Osteoblast (primary cell): Measurements from ENCODE around the gene NME7. TPM values are rescaled to one million over a fixed set of nuclear protein-coding genes. Genes with fewer than 3 reads are reported as not detected.

Source experiments
- DNase-seq: peaks from one replicate; pipeline ENCODE4 v3.0.0; 2011; ENCODE audit warnings: low spot score, mixed read lengths; ENCODE audit not compliant: insufficient read length; ENCODE audit errors: missing footprints
- H2AFZ ChIP-seq: 2 replicates; pipeline ENCODE4 v1.6.0; 2011; ENCODE audit warnings: mild to moderate bottlenecking, low read length
- H3K27ac ChIP-seq: 2 replicates; pipeline ENCODE4 v1.5.1; 2011; ENCODE audit warnings: mild to moderate bottlenecking, low read depth, low read length, moderate library complexity
- H3K27me3 ChIP-seq: 2 replicates; pipeline ENCODE4 v1.6.0; 2012; ENCODE audit warnings: mild to moderate bottlenecking, control low read depth, inconsistent platforms, low read length, moderate library complexity; ENCODE audit not compliant: insufficient read depth
- H3K36me3 ChIP-seq: 2 replicates; pipeline ENCODE4 v1.5.1; 2011; ENCODE audit warnings: mild to moderate bottlenecking, low read length, control low read depth, moderate library complexity; ENCODE audit not compliant: insufficient read depth
- H3K4me1 ChIP-seq: 2 replicates; pipeline ENCODE4 v1.5.1; 2011; ENCODE audit warnings: mild to moderate bottlenecking, low read length, control low read depth, moderate library complexity; ENCODE audit not compliant: insufficient read depth
- H3K4me2 ChIP-seq: 2 replicates; pipeline ENCODE4 v1.6.0; 2011; ENCODE audit warnings: mild to moderate bottlenecking, low read length; ENCODE audit not compliant: insufficient read depth
- H3K4me3 ChIP-seq: fragments of 200-600 bp; sonication (generic); 3 replicates; pipeline ENCODE4 v1.5.1; 2012; ENCODE audit warnings: mild to moderate bottlenecking, low read length, inconsistent platforms; ENCODE audit not compliant: insufficient read depth
- H3K79me2 ChIP-seq: 2 replicates; pipeline ENCODE4 v1.6.0; 2012; ENCODE audit warnings: mild to moderate bottlenecking, low read length, control low read depth, inconsistent platforms; ENCODE audit not compliant: insufficient read depth
- H3K9me3 ChIP-seq: 2 replicates; pipeline ENCODE4 v1.5.1; 2011; ENCODE audit warnings: low read depth, low read length, control low read depth
- H4K20me1 ChIP-seq: 2 replicates; pipeline ENCODE4 v1.6.0; 2012; ENCODE audit warnings: mild to moderate bottlenecking, low read length, control low read depth; ENCODE audit not compliant: insufficient read depth
- total RNA-seq: library from RNA; depleted of rRNA; stranded (reverse); fragments of >200 nt; gene quantifications from 2 replicates; pipeline ENCODE4 v1.2.3, GENCODE V29; 2012
- TF ChIP-seq, protein P1 (sequence below): IDR thresholded peaks from 2 replicates; pipeline ENCODE4 v1.5.1; 2011; ENCODE audit warnings: mild to moderate bottlenecking, low read depth, low read length, moderate library complexity; ENCODE audit errors: extremely low read depth

The NME7 gene
- total RNA-seq, 1 donor = 31.5 TPM

DNA sequence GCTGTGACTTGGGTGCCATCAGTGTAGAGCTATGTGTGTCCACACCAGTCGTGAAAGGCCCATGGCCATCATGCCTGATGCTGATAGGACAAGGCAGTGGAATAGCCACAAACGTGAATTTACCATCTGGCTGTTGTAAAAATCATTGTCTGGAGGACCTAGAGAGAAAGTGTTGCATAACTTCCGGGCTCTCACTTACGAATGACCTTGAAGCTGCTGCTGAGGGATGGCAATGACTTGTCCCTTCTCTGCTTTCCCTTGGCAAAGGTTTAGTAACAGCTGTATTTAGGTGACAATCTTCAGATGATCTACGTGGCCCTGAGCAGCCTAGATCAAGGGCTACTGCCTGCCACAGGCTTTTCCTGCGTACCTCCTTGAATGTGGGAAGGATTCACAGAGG lies 255.4 kb downstream of the NME7 start:
- peaks cover 41% of the 10 kb centered on the region for H3K79me2 ChIP-seq
- peak overlapping the region; percentile 93 for H3K27ac ChIP-seq
- no peak overlapping the region for H2AFZ ChIP-seq
- no peaks in the 10 kb centered on the region for H4K20me1 ChIP-seq
- no peaks in the 10 kb centered on the region for H3K9me3 ChIP-seq
- TF ChIP-seq, protein P1, sequence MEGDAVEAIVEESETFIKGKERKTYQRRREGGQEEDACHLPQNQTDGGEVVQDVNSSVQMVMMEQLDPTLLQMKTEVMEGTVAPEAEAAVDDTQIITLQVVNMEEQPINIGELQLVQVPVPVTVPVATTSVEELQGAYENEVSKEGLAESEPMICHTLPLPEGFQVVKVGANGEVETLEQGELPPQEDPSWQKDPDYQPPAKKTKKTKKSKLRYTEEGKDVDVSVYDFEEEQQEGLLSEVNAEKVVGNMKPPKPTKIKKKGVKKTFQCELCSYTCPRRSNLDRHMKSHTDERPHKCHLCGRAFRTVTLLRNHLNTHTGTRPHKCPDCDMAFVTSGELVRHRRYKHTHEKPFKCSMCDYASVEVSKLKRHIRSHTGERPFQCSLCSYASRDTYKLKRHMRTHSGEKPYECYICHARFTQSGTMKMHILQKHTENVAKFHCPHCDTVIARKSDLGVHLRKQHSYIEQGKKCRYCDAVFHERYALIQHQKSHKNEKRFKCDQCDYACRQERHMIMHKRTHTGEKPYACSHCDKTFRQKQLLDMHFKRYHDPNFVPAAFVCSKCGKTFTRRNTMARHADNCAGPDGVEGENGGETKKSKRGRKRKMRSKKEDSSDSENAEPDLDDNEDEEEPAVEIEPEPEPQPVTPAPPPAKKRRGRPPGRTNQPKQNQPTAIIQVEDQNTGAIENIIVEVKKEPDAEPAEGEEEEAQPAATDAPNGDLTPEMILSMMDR = no peak
- peaks cover 12% of the 10 kb centered on the region for H3K36me3 ChIP-seq
- H3K27me3 ChIP-seq = no peaks in the 10 kb centered on the region
- H3K4me3 ChIP-seq = no peak overlapping the region
- no peak for DNase-seq
- H3K4me1 ChIP-seq = peaks cover 53% of the 10 kb centered on the region
- H3K4me2 ChIP-seq = no peak overlapping the region

DNA sequence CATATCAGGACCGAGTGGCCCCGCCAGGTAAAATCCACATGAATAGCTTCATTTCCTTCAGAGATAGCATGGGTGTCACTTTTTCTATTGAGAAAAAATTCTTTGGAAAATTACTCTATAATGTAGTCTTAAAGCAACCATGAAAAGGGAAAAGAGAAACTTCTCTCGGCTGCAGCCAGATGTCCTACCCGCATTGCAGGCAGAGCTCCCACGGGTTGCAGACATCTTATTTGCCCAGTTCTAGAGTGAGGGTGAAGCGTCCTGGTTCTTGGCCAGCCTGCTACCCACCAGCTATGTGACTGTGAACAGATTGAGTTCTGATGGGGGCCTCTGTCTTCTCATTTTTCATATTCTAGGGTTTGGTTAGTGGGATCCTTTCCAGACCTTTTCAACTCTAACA lies 256.1 kb downstream of the NME7 start:
- H3K4me2 ChIP-seq = peak overlapping the region; percentile 71
- H3K4me1 ChIP-seq = peaks cover 53% of the 10 kb centered on the region
- no peak overlapping the region for H2AFZ ChIP-seq
- peaks cover 12% of the 10 kb centered on the region for H3K36me3 ChIP-seq
- H4K20me1 ChIP-seq = no peaks in the 10 kb centered on the region
- no peak for DNase-seq
- H3K4me3 ChIP-seq = peak overlapping the region; percentile 24
- H3K27ac ChIP-seq = peak overlapping the region; percentile 93
- H3K9me3 ChIP-seq = no peaks in the 10 kb centered on the region
- H3K79me2 ChIP-seq = peaks cover 43% of the 10 kb centered on the region
- TF ChIP-seq, protein P1 = no peak
- no peaks in the 10 kb centered on the region for H3K27me3 ChIP-seq

DNA sequence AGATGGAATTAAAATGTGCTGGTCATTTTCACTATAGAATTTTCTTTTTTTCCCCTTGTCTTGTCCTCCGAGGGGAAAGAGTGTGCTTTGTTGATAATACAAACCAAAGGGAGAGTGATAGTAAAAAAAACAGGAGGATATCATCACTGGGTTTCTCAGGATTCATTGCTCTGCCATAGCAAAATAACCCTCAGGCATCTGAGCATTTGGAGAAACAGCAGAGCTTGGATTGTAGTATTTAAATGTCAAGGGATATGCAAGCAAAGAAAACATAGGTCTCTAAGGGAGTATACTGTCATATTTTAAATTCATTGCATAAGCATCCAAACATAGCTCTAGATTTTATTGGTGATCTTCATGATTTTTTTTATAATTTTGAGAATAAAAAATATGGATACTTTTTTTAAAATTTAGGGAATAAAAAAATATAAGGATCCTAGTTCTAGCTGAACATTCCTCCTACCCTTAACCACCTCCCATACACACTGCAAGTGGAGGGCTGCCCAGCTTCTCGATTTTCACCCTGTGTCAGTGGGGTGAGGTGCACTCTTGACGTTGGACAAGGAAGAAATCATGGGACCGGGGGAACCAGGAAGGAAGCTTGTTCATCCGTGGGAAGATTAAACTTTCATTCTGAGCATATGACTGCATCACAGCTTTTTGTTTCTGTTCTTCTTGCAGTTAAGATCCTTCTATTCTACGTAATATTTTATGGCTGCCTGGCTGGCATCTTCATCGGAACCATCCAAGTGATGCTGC lies 256.7 kb downstream of the NME7 start:
- Histone ChIP-seq H3K9me3 (no peaks in the 10 kb centered on the region), H3K36me3 (peaks cover 12% of the 10 kb centered on the region), H4K20me1 (no peaks in the 10 kb centered on the region), H2AFZ (no peak overlapping the region), H3K4me1 (peaks cover 53% of the 10 kb centered on the region), H3K27ac (peak overlapping the region; percentile 93), H3K27me3 (no peaks in the 10 kb centered on the region), H3K79me2 (peaks cover 40% of the 10 kb centered on the region), H3K4me2 (peak overlapping the region; percentile 71), H3K4me3 (peak overlapping the region; percentile 24)
- peak; percentile 63 for DNase-seq
- TF ChIP-seq, protein P1 = no peak

- H3K4me2 ChIP-seq = peak overlapping the region; percentile 71
- peak overlapping the region; percentile 20 for H2AFZ ChIP-seq
- peaks cover 4% of the 10 kb centered on the region for H3K27me3 ChIP-seq
- H3K9me3 ChIP-seq = no peaks in the 10 kb centered on the region
- H3K79me2 ChIP-seq = peaks cover 40% of the 10 kb centered on the region
- no peak for DNase-seq
- TF ChIP-seq, protein P1 = no peak
- no peaks in the 10 kb centered on the region for H4K20me1 ChIP-seq
- H3K4me3 ChIP-seq = peak overlapping the region; percentile 23
- peaks cover 53% of the 10 kb centered on the region for H3K4me1 ChIP-seq
- peak overlapping the region; percentile 93 for H3K27ac ChIP-seq
- peaks cover 12% of the 10 kb centered on the region for H3K36me3 ChIP-seq
These were observed 257.4 kb downstream of the NME7 start for GRCh38 chr1:169110236-169110635.
